ENCODE results near the gene NAV2. TPM values are rescaled to one million over a fixed set of nuclear protein-coding genes. Genes with fewer than 3 reads are reported as not detected.

The NAV2 gene
- total and polyA plus RNA-seq, 11 donors, result 7.6 to 46.5 (median 20.2) TPM

DNA sequence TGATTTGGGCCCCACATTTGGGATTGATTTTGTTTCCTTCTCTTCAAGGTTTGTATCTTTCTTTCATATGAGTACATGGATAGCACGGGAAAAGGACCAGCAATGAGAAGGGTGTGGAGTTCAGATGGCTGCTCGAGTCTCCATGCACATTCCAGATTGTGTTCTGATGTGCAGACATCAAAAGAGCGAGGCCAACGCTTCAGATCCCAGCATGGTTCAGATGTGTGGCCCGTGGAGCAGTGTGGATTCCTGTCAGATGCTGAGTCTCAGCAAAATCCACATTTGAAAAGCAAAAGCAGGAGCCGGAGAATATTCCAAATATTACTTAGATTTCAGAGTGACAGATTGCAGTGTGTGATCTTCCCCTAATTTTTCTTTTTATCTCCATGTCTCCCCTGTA is 228.2 kb downstream of the NAV2 start:
- no peak overlapping the region for H3K4me3 ChIP-seq
- 80 to 87% (median 86%) methylated on average over 6 of the region's 6 CpGs for WGBS, 4 donors
- DNase-seq, result no peak
- no peaks in the 10 kb centered on the region for H3K27me3 ChIP-seq
- peaks cover 0 to 49% (median 19%) of the 10 kb centered on the region in 9 donors for H3K36me3 ChIP-seq
- no peaks in the 10 kb centered on the region for H3K4me1 ChIP-seq
- no peaks in the 10 kb centered on the region for H3K9me3 ChIP-seq
- H3K27ac ChIP-seq, result no peak overlapping the region
- no peak for ATAC-seq
- intact Hi-C loops (cut with DNase I), result loop anchor here in 3 of 10 donors (10.0 kb wide), 2 partner anchors 194 to 414 kb away; no protein-coding TSS in a partner anchor
- no peak for TF ChIP-seq POLR2A (IDR thresholded peaks at IDR 0.05)
- TF ChIP-seq, protein P1, sequence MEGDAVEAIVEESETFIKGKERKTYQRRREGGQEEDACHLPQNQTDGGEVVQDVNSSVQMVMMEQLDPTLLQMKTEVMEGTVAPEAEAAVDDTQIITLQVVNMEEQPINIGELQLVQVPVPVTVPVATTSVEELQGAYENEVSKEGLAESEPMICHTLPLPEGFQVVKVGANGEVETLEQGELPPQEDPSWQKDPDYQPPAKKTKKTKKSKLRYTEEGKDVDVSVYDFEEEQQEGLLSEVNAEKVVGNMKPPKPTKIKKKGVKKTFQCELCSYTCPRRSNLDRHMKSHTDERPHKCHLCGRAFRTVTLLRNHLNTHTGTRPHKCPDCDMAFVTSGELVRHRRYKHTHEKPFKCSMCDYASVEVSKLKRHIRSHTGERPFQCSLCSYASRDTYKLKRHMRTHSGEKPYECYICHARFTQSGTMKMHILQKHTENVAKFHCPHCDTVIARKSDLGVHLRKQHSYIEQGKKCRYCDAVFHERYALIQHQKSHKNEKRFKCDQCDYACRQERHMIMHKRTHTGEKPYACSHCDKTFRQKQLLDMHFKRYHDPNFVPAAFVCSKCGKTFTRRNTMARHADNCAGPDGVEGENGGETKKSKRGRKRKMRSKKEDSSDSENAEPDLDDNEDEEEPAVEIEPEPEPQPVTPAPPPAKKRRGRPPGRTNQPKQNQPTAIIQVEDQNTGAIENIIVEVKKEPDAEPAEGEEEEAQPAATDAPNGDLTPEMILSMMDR (IDR thresholded peaks at IDR 0.05), result no peak

DNA sequence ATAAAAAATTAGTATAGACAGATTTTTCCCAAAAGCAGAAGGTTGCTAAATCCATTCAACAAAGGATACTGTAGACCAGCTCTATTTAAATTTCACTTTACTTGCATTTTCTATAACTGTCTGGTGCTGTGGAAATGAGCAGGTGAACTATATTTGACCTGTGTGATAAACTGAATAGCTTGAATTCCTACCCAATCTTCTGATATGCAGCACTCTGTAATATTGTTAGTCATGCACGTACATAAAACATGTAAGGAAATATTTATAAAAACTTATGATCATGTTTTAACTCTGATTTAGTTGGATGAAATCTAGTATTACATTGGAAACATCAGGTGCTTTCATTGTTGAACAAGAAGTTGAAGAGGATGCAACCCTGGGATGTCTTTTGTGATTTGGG is 234.0 kb downstream of the NAV2 start:
- no peak for ATAC-seq
- no peak overlapping the region for H3K4me3 ChIP-seq
- peaks cover 0 to 68% (median 20%) of the 10 kb centered on the region in 9 donors for H3K36me3 ChIP-seq
- intact Hi-C loops (cut with DNase I), result loop anchor here in 3 of 10 donors (10.0 kb wide), 2 partner anchors 188 to 408 kb away; no protein-coding TSS in a partner anchor
- WGBS, 4 donors, result 48 to 68% (median 58%) methylated on average over 1 of the region's 1 CpG
- no peak overlapping the region for H3K27ac ChIP-seq
- TF ChIP-seq, protein P1 (IDR thresholded peaks at IDR 0.05), result no peak
- no peak for TF ChIP-seq POLR2A (IDR thresholded peaks at IDR 0.05)
- DNase-seq, result no peak
- H3K27me3 ChIP-seq, result no peaks in the 10 kb centered on the region
- peaks cover 0 to 12% (median 2%) of the 10 kb centered on the region in 12 donors for H3K4me1 ChIP-seq
- no peaks in the 10 kb centered on the region for H3K9me3 ChIP-seq

DNA sequence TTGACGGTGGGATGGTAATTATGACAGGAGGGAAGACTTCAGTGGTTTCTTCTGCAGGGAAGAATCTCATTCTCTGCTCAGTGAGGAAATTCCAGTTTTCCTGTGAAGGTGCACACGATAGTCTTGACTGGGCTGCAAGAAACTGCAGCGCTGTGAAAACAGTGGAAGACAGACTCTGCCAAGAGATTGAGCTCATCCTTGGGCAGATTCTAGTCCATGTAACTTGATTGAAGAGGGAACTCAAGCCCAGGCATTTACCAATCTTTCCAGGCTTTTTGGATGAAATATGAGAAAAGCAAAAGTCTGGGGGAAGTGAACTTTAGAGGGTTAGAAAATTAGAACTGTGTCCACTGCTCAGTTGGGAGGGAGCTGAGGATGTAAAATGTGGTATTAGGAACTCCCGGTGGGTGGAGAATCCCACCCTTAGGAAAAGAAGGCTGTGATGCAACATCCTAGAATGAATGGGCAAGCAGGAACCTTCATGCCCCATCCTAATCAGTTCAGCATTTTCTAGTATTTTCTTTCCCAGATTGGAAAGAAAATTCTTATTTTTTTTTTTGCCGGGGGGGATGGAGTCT is 235.0 kb downstream of the NAV2 start:
- intact Hi-C loops (cut with DNase I), result loop anchor here in 3 of 10 donors (10.0 kb wide), 2 partner anchors 187 to 407 kb away; no protein-coding TSS in a partner anchor
- Histone ChIP-seq H3K27me3 (no peaks in the 10 kb centered on the region), H3K4me1 (peaks cover 0 to 20% (median 7%) of the 10 kb centered on the region in 12 donors), H3K36me3 (peaks cover 0 to 59% (median 20%) of the 10 kb centered on the region in 9 donors), H3K27ac (no peak overlapping the region), H3K9me3 (no peaks in the 10 kb centered on the region), H3K4me3 (no peak overlapping the region)
- DNase-seq, result no peak
- TF ChIP-seq, protein P1 (IDR thresholded peaks at IDR 0.05), result no peak
- TF ChIP-seq POLR2A (IDR thresholded peaks at IDR 0.05), result no peak
- ATAC-seq, result no peak
- 65 to 71% (median 67%) methylated on average over 5 of the region's 5 CpGs for WGBS, 4 donors

DNA sequence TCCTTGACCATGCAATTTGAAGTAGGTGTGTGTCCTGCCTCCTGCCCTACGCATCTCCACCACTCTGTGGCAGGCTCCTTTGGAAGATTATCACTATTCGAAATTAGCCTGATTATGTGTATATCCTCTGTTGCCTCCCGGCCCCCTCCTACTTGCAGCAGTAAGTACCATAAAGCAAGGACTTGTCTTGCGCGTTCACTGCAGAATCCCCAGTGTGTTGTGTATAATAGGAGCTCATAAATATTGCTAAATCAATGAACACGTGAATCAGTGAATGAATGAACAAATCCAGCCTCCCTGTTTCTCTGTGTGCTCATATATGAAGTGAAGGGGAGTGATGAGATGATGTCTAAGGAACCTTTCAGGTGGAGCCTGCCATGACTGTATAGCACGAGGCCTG is 237.0 kb downstream of the NAV2 start:
- DNase-seq (no peak), ATAC-seq (no peak)
- 80 to 95% (median 87%) methylated on average over 7 of the region's 7 CpGs for WGBS, 4 donors
- no peak overlapping the region for H3K27ac ChIP-seq
- no peak for TF ChIP-seq POLR2A (IDR thresholded peaks at IDR 0.05)
- TF ChIP-seq, protein P1 (IDR thresholded peaks at IDR 0.05), result no peak
- H3K4me3 ChIP-seq, result no peak overlapping the region
- H3K4me1 ChIP-seq, result peaks cover 5 to 40% (median 23%) of the 10 kb centered on the region in 12 donors
- peaks cover 0 to 52% (median 20%) of the 10 kb centered on the region in 9 donors for H3K36me3 ChIP-seq
- H3K27me3 ChIP-seq, result no peaks in the 10 kb centered on the region
- intact Hi-C loops (cut with DNase I), result loop anchor here (2.0 to 10.0 kb wide), 9 partner anchors 43 to 405 kb away; no protein-coding TSS in a partner anchor
- H3K9me3 ChIP-seq, result no peaks in the 10 kb centered on the region
